HFFc6 (cell line): ENCODE data around the gene HSD11B1L. TPM values are rescaled to one million over a fixed set of nuclear protein-coding genes. Genes with fewer than 3 reads are reported as not detected.
A peak's percentile ranks its signal among the peaks of the same experiment; 100 is the strongest.

Experiments used
- DNase-seq: peaks from one replicate; pipeline ENCODE4 v3.0.0-alpha.2; 2018
- H3K27ac Mint-ChIP-seq: 2 replicates; pipeline ENCODE4 v1.8.0; 2020; ENCODE audit warnings: mild to moderate bottlenecking, mixed read lengths
- H3K27me3 Mint-ChIP-seq: 2 replicates; pipeline ENCODE4 v1.8.0; 2021; ENCODE audit warnings: mild to moderate bottlenecking, moderate library complexity, mixed read lengths; ENCODE audit not compliant: insufficient read depth
- H3K36me3 Mint-ChIP-seq: 2 replicates; pipeline ENCODE4 v1.8.0; 2021; ENCODE audit warnings: low read depth, mixed read lengths
- H3K4me1 Mint-ChIP-seq: 2 replicates; pipeline ENCODE4 v1.8.0; 2020; ENCODE audit warnings: low read depth, mixed read lengths
- H3K4me3 Mint-ChIP-seq: 2 replicates; pipeline ENCODE4 v1.8.0; 2020; ENCODE audit warnings: mild to moderate bottlenecking, moderate library complexity, mixed read lengths
- H3K9me3 Mint-ChIP-seq: 2 replicates; pipeline ENCODE4 v1.8.0; 2020; ENCODE audit warnings: mild to moderate bottlenecking, mixed read lengths
- total RNA-seq, 6 experiments: library from RNA; stranded (reverse); fragmentation: NEBNext Ultra II Directional; extraction: Animal tissue kit (Norgen Biotek cat#: 25700); gene quantifications; 2 replicates in 1 of 6; 3 replicates in 5 of 6; pipeline ENCODE4 v1.2.3, GENCODE V29; 2021
- TF ChIP-seq, protein P1 (sequence below): fragments of 200-600 bp; sonication (generic); IDR thresholded peaks from 2 replicates; pipeline ENCODE4 v1.5.0; 2021; ENCODE audit warnings: antibody characterized with exemption, mild to moderate bottlenecking

Gene HSD11B1L
- total RNA-seq, 6 experiments from 2014 or later: 3.5 to 9.1 (median 4.5) TPM

DNA sequence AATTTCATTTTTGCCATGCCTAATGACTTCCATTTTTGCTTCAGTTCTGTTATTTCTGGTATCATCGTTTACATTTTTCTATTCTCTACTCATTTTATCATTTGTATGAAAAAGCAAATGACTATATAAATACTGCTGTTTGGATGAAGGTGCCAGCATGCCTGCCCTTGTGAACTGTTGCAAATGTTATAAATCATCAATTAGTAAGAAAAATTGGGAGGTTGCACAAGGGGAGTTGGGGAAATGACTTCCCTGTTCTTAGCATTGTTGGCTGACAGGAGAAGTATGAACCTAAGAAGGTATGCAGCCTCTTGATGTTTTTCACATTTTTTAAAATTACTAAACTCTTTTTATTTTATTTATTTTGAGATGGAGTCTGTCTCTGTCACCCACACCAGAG is 42.9 kb upstream of the HSD11B1L start:
- H3K36me3 Mint-ChIP-seq: peaks cover 12% of the 10 kb centered on the region
- TF ChIP-seq, protein P1, sequence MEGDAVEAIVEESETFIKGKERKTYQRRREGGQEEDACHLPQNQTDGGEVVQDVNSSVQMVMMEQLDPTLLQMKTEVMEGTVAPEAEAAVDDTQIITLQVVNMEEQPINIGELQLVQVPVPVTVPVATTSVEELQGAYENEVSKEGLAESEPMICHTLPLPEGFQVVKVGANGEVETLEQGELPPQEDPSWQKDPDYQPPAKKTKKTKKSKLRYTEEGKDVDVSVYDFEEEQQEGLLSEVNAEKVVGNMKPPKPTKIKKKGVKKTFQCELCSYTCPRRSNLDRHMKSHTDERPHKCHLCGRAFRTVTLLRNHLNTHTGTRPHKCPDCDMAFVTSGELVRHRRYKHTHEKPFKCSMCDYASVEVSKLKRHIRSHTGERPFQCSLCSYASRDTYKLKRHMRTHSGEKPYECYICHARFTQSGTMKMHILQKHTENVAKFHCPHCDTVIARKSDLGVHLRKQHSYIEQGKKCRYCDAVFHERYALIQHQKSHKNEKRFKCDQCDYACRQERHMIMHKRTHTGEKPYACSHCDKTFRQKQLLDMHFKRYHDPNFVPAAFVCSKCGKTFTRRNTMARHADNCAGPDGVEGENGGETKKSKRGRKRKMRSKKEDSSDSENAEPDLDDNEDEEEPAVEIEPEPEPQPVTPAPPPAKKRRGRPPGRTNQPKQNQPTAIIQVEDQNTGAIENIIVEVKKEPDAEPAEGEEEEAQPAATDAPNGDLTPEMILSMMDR: no peak
- peaks cover 23% of the 10 kb centered on the region for H3K4me1 Mint-ChIP-seq
- no peaks in the 10 kb centered on the region; the same call in 1 of the 2 replicates for H3K27me3 Mint-ChIP-seq
- DNase-seq: no peak
- no peak overlapping the region for H3K4me3 Mint-ChIP-seq
- H3K27ac Mint-ChIP-seq: peak overlapping the region; percentile 49; the same call in 1 of the 2 replicates
- H3K9me3 Mint-ChIP-seq: no peaks in the 10 kb centered on the region

GRCh38 chr19:5641171-5641570 is 39.7 kb upstream of the HSD11B1L start:
- H3K9me3 Mint-ChIP-seq: no peaks in the 10 kb centered on the region

DNA sequence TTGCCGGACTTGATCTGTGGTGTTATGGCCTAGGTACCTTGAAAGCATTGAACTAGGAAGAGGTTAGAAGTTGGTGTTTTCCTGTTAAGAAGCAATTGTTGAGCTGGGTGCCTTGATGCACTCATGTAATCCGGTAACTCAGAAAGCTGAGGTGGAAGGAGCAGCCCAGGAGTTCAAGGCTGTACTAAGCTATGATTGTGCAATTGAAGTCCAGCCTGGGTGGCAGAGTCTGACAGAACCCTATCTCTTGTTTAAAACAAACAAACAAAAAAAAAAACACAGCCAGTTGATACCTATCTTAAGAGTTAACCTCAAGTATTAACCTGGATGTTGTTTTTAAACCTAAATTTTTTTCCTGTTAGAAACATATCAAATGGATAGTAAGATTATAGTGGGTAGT is 38.6 kb upstream of the HSD11B1L start:
- DNase-seq: no peak
- Mint-ChIP-seq H3K4me1 (peaks cover 41% of the 10 kb centered on the region), H3K4me3 (no peak overlapping the region), H3K9me3 (no peaks in the 10 kb centered on the region), H3K27ac (no peak overlapping the region), H3K27me3 (no peaks in the 10 kb centered on the region; the same call in 1 of the 2 replicates), H3K36me3 (peaks cover 34% of the 10 kb centered on the region)
- TF ChIP-seq, protein P1: no peak

More at GRCh38 chr19:5641171-5641570, 39.7 kb upstream of the HSD11B1L start:
- Mint-ChIP-seq H3K4me3 (no peak overlapping the region), H3K36me3 (peaks cover 29% of the 10 kb centered on the region), H3K4me1 (peaks cover 41% of the 10 kb centered on the region), H3K27me3 (no peaks in the 10 kb centered on the region; the same call in 1 of the 2 replicates), H3K27ac (no peak overlapping the region)
- TF ChIP-seq, protein P1: no peak
- DNase-seq: no peak

GRCh38 chr19:5643060-5643459 is 37.8 kb upstream of the HSD11B1L start:
- no peak overlapping the region for H3K27ac Mint-ChIP-seq
- no peak for DNase-seq
- H3K27me3 Mint-ChIP-seq: no peaks in the 10 kb centered on the region; the same call in 1 of the 2 replicates
- no peak overlapping the region for H3K4me3 Mint-ChIP-seq
- peaks cover 33% of the 10 kb centered on the region for H3K4me1 Mint-ChIP-seq
- TF ChIP-seq, protein P1: no peak
- H3K36me3 Mint-ChIP-seq: peaks cover 38% of the 10 kb centered on the region
- H3K9me3 Mint-ChIP-seq: no peaks in the 10 kb centered on the region

DNA sequence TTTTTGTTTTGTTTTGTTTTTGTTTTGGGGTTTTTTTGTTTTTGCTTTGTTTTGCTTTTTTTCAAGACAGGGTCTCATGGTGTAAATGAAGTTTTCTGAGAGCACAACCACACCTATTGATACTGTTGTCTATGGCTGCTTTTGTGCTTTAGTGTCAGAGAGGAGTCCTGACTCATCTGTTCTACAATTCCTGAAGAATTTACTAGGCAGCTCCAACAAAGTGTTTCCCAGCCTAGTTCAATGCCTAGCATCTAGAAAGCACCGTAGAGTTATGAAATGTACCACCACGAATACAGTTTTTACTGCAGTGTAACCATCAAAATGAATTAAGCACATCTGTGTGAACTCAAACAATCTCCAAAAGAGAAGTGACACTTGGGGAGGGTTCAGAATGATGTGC is 36.8 kb upstream of the HSD11B1L start:
- peak; percentile 27 for DNase-seq
- H3K27ac Mint-ChIP-seq: peak overlapping the region; percentile 86
- H3K9me3 Mint-ChIP-seq: no peaks in the 10 kb centered on the region
- H3K27me3 Mint-ChIP-seq: no peaks in the 10 kb centered on the region
- TF ChIP-seq, protein P1: no peak
- peak overlapping the region; percentile 29; the same call in 1 of the 2 replicates for H3K4me3 Mint-ChIP-seq
- H3K4me1 Mint-ChIP-seq: peaks cover 31% of the 10 kb centered on the region
- peaks cover 43% of the 10 kb centered on the region for H3K36me3 Mint-ChIP-seq
